WI38 (cell line): ENCODE results near the gene CEACAM8.
"Not testable (repeated sequence)": the region's sequence is repeated elsewhere in the genome, so short reads cannot be mapped to it uniquely, and the experiment has no call there.

ENCODE experiments used
- H3K4me3 ChIP-seq: 2 replicates; pipeline ENCODE4 v1.5.1; 2011; ENCODE audit warnings: low read depth, mild to moderate bottlenecking, control low read depth, low read length
- CTCF ChIP-seq: IDR thresholded peaks from 2 replicates; pipeline ENCODE4 v1.5.1; 2012; ENCODE audit warnings: low read depth, mild to moderate bottlenecking, control low read depth, low read length

The CEACAM8 gene

GRCh38 chr19:42594617-42595489 is at the start of gene CEACAM8:
Gene CEACAM8, minus strand, starts transcription at chr19:42594924. Its CDS starts 96 bp downstream, at chr19:42594828.
- TF ChIP-seq CTCF: no peak

GRCh38 chr19:42639324-42640092 is 44.8 kb upstream of the CEACAM8 start:
- not testable (repeated sequence) for H3K4me3 ChIP-seq

More at GRCh38 chr19:42594617-42595489, at the start of gene CEACAM8:
- no peak within 1 kb of the TSS for H3K4me3 ChIP-seq

GRCh38 chr19:42635233-42635539 is 40.5 kb upstream of the CEACAM8 start:
- no peak overlapping the region for H3K4me3 ChIP-seq
- no peak for TF ChIP-seq CTCF

- no peak overlapping the region for H3K4me3 ChIP-seq
- peak; percentile 64 for TF ChIP-seq CTCF
Observed at GRCh38 chr19:42634409-42635232, 39.9 kb upstream of the CEACAM8 start.

- H3K4me3 ChIP-seq: no peak overlapping the region
- no peak for TF ChIP-seq CTCF
Observed at GRCh38 chr19:42629191-42629590, 34.5 kb upstream of the CEACAM8 start.

GRCh38 chr19:42628411-42629140 is 33.9 kb upstream of the CEACAM8 start:
- TF ChIP-seq CTCF: no peak
- H3K4me3 ChIP-seq: no peak overlapping the region

GRCh38 chr19:42627916-42628315 is 33.2 kb upstream of the CEACAM8 start:
- TF ChIP-seq CTCF: no peak
- H3K4me3 ChIP-seq: no peak overlapping the region
